WTC11 (cell line): ENCODE data around the gene PTPRN2. TPM values are rescaled to one million over a fixed set of nuclear protein-coding genes. Genes with fewer than 3 reads are reported as not detected.

ENCODE experiments used
- ATAC-seq: fragments of 200-7000 bp; cut with Tn5 transposase; 2 replicates; pipeline ENCODE4 v1.10.0; 2021; ENCODE audit warnings: mild to moderate bottlenecking, moderate library complexity
- CTCF ChIA-PET: fragments of 300-600 bp; sonication (Branson Sonifier 250); formaldehyde crosslinking; loops from one replicate; lab custom pipeline; 2021; ENCODE audit warnings: antibody characterized with exemption; lab: Charles Lee
- POLR2A ChIA-PET: fragments of 350-600 bp; sonication (Branson Sonifier 250); formaldehyde crosslinking; loops from one replicate; lab custom pipeline; 2021; ENCODE audit warnings: antibody characterized with exemption; lab: Charles Lee
- DNase-seq: peaks from one replicate; pipeline ENCODE4 v3.0.0; 2021; ENCODE audit warnings: low spot score
- H3K27ac Mint-ChIP-seq: 2 replicates; pipeline ENCODE4 v1.8.0; 2021; ENCODE audit warnings: mixed read lengths
- H3K27me3 Mint-ChIP-seq: 2 replicates; pipeline ENCODE4 v1.8.0; 2021; ENCODE audit warnings: low read depth, mild to moderate bottlenecking, moderate library complexity, mixed read lengths
- H3K36me3 Mint-ChIP-seq: 2 replicates; pipeline ENCODE4 v1.8.0; 2021; ENCODE audit warnings: mixed read lengths
- H3K4me1 Mint-ChIP-seq: 2 replicates; pipeline ENCODE4 v1.8.0; 2022; ENCODE audit warnings: mixed read lengths
- H3K4me3 Mint-ChIP-seq: 2 replicates; pipeline ENCODE4 v1.8.0; 2021; ENCODE audit warnings: mild to moderate bottlenecking, moderate library complexity, mixed read lengths
- H3K9me3 Mint-ChIP-seq: 2 replicates; pipeline ENCODE4 v1.8.0; 2021; ENCODE audit warnings: mixed read lengths
- CREB1 ChIP-seq: sonication (generic); formaldehyde crosslinking; IDR thresholded peaks from 2 replicates; pipeline ENCODE4 v1.8.0; 2023; ENCODE audit warnings: mild to moderate bottlenecking, missing genetic modification reagents
- E2F1 ChIP-seq: sonication (generic); formaldehyde crosslinking; IDR thresholded peaks from 2 replicates; pipeline ENCODE4 v1.8.0; 2022; ENCODE audit warnings: mild to moderate bottlenecking, missing genetic modification reagents
- HMGA2 ChIP-seq: fragments of 250-450 bp; sonication (Bioruptor Pico); IDR thresholded peaks from 2 replicates; pipeline ENCODE4 v1.4.0; 2021; ENCODE audit warnings: mild to moderate bottlenecking, moderate library complexity
- JAZF1 ChIP-seq: fragments of 250-450 bp; sonication (Bioruptor Pico); IDR thresholded peaks from 2 replicates; pipeline ENCODE4 v1.9.0; 2021; ENCODE audit warnings: moderate library complexity, mild to moderate bottlenecking, inconsistent platforms
- NFE2L1 ChIP-seq: sonication (generic); formaldehyde crosslinking; IDR thresholded peaks from 2 replicates; pipeline ENCODE4 v1.8.1; 2023; ENCODE audit warnings: missing genetic modification reagents
- PRRX2 ChIP-seq: fragments of 250-450 bp; sonication (Bioruptor Pico); IDR thresholded peaks from 2 replicates; pipeline ENCODE4 v1.8.0; 2021; ENCODE audit warnings: mild to moderate bottlenecking
- RORB ChIP-seq: fragments of 250-450 bp; sonication (Bioruptor Pico); IDR thresholded peaks from 2 replicates; pipeline ENCODE4 v1.9.0; 2021; ENCODE audit warnings: mild to moderate bottlenecking
- SOX15 ChIP-seq: fragments of 250-450 bp; sonication (Bioruptor Pico); IDR thresholded peaks from 2 replicates; pipeline ENCODE4 v1.9.0; 2021; ENCODE audit warnings: mild to moderate bottlenecking
- ZNF263 ChIP-seq: sonication (generic); formaldehyde crosslinking; IDR thresholded peaks from 2 replicates; pipeline ENCODE4 v1.8.1; 2022; ENCODE audit warnings: low read depth, mild to moderate bottlenecking, moderate library complexity, missing genetic modification reagents
- ZNF396 ChIP-seq: fragments of 250-450 bp; sonication (Bioruptor Pico); IDR thresholded peaks from 2 replicates; pipeline ENCODE4 v1.8.0; 2021; ENCODE audit warnings: mild to moderate bottlenecking, moderate library complexity, borderline replicate concordance
- total RNA-seq: library from RNA; stranded (reverse); gene quantifications from 3 replicates; pipeline ENCODE4 v1.2.3, GENCODE V29; 2021
- TF ChIP-seq, protein P1 (sequence below): sonication (generic); formaldehyde crosslinking; IDR thresholded peaks from 2 replicates; pipeline ENCODE4 v1.8.0; 2023; ENCODE audit warnings: missing genetic modification reagents, mild to moderate bottlenecking, borderline replicate concordance
- TF ChIP-seq, protein P2 (sequence below): fragments of 250-450 bp; sonication (Bioruptor Pico); IDR thresholded peaks from 2 replicates; pipeline ENCODE4 v2.1.2; 2022; ENCODE audit warnings: mild to moderate bottlenecking, moderate library complexity
- TF ChIP-seq, protein P3 (sequence below): sonication (generic); formaldehyde crosslinking; IDR thresholded peaks from 2 replicates; pipeline ENCODE4 v1.8.1; 2023; ENCODE audit warnings: mild to moderate bottlenecking, missing genetic modification reagents, moderate library complexity
- TF ChIP-seq, protein P4 (sequence below): fragments of 250-450 bp; sonication (Bioruptor Pico); conservative IDR thresholded peaks from 2 replicates; pipeline ENCODE4 v1.9.0; 2021; ENCODE audit warnings: mild to moderate bottlenecking
- TF ChIP-seq, protein P5 (sequence below): sonication (generic); formaldehyde crosslinking; IDR thresholded peaks from 2 replicates; pipeline ENCODE4 v1.8.1; 2023; ENCODE audit warnings: mild to moderate bottlenecking, missing genetic modification reagents
- TF ChIP-seq, protein P6 (sequence below): sonication (generic); formaldehyde crosslinking; conservative IDR thresholded peaks from 2 replicates; pipeline ENCODE4 v1.8.1; 2023; ENCODE audit warnings: mild to moderate bottlenecking, low read depth, missing genetic modification reagents, moderate library complexity

Gene PTPRN2
- total RNA-seq, 1 experiment from 2014 or later: 4.7 TPM

DNA sequence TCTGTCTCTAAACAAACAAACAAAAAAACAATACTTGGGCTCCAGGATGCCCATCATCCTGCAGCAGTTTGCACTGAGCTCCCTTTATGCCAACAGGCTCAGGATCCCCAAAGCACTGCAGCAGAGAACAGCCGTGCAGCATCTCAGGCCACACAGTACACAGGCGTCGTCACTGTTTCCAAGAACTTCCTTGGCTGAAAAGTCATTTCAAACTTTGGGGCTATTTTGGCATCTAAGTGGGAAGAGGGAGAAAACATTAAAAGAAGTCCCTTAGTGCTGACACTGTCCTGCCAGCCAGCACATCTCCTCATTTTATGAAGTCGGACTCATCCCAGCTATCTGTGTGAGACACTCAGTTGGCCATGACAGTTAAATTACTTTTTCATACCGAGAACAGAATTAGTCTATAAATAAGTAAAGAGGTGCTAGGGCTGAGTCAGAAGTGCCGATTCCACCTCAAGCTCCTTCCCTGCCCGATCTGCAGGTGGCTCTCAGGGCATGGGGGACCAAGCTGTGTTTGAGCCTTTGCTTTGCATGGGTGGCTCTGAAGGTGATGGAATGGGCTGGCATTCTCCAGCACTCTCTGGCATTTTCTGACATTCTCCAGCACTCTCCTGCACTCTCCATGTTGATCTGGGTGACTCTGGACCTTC is 68.5 kb downstream of the PTPRN2 start (continued):
- TF ChIP-seq, protein P1, sequence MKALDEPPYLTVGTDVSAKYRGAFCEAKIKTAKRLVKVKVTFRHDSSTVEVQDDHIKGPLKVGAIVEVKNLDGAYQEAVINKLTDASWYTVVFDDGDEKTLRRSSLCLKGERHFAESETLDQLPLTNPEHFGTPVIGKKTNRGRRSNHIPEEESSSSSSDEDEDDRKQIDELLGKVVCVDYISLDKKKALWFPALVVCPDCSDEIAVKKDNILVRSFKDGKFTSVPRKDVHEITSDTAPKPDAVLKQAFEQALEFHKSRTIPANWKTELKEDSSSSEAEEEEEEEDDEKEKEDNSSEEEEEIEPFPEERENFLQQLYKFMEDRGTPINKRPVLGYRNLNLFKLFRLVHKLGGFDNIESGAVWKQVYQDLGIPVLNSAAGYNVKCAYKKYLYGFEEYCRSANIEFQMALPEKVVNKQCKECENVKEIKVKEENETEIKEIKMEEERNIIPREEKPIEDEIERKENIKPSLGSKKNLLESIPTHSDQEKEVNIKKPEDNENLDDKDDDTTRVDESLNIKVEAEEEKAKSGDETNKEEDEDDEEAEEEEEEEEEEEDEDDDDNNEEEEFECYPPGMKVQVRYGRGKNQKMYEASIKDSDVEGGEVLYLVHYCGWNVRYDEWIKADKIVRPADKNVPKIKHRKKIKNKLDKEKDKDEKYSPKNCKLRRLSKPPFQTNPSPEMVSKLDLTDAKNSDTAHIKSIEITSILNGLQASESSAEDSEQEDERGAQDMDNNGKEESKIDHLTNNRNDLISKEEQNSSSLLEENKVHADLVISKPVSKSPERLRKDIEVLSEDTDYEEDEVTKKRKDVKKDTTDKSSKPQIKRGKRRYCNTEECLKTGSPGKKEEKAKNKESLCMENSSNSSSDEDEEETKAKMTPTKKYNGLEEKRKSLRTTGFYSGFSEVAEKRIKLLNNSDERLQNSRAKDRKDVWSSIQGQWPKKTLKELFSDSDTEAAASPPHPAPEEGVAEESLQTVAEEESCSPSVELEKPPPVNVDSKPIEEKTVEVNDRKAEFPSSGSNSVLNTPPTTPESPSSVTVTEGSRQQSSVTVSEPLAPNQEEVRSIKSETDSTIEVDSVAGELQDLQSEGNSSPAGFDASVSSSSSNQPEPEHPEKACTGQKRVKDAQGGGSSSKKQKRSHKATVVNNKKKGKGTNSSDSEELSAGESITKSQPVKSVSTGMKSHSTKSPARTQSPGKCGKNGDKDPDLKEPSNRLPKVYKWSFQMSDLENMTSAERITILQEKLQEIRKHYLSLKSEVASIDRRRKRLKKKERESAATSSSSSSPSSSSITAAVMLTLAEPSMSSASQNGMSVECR (CRISPR knock-in tag): no peak
- TF ChIP-seq CREB1 (no peak), SOX15 (no peak), ZNF396 (CRISPR knock-in tag) (no peak), PRRX2 (CRISPR knock-in tag) (no peak), HMGA2 (CRISPR knock-in tag) (no peak)
- TF ChIP-seq, protein P2, sequence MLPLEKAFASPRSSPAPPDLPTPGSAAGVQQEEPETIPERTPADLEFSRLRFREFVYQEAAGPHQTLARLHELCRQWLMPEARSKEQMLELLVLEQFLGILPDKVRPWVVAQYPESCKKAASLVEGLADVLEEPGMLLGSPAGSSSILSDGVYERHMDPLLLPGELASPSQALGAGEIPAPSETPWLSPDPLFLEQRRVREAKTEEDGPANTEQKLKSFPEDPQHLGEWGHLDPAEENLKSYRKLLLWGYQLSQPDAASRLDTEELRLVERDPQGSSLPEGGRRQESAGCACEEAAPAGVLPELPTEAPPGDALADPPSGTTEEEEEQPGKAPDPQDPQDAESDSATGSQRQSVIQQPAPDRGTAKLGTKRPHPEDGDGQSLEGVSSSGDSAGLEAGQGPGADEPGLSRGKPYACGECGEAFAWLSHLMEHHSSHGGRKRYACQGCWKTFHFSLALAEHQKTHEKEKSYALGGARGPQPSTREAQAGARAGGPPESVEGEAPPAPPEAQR (CRISPR knock-in tag): no peak
- TF ChIP-seq, protein P3, sequence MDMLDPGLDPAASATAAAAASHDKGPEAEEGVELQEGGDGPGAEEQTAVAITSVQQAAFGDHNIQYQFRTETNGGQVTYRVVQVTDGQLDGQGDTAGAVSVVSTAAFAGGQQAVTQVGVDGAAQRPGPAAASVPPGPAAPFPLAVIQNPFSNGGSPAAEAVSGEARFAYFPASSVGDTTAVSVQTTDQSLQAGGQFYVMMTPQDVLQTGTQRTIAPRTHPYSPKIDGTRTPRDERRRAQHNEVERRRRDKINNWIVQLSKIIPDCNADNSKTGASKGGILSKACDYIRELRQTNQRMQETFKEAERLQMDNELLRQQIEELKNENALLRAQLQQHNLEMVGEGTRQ (CRISPR knock-in tag): no peak
- TF ChIP-seq, protein P4, sequence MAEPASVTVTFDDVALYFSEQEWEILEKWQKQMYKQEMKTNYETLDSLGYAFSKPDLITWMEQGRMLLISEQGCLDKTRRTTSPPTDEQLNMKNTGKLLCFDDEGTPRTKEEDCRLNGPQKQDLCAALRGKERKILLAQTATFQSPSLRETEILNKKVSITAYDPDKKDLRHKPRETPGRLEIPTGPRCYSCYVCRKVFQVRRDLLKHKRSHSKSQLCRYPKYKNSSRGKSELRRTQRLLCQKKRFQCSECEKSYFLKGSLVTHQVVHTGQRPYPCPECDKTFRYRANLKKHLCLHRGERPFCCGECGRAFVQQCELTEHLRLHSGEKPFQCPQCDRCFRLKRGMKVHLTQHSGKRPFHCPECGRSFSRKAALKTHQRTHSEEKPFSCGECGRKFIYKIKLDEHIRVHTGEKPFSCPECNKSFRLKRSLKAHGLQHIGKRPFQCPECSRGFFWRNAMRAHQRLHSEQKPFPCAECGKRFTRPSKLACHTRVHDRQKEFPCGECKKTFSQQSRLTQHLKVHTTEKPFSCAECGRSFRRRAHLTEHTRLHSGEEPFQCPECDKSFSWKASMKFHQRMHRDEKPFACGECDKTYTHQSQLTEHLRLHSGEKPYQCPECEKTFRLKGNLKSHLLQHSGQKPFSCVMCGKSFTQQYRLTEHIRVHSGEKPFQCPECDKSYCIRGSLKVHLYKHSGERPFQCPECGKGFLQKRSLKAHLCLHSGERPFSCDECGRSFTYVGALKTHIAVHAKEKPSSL (CRISPR knock-in tag): no peak

DNA sequence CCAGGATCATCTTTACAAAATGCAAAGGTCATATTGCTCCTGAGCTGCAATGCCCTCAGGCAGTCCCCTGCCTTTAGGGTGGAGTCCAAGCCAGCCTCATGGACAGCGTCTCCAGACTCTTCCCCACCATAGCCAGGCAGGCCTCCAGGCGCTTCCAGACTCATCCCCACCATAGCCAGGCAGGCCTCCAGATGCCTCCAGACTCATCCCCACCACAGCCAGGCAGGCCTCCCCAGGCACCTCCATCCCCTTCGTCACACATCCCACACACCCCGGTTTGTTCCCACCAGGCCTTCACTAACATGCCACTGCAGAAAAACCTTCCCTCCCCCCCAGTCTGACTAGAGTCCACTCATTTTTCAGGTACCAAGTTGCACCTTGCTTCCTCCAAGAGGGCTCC is 70.1 kb downstream of the PTPRN2 start:
- H3K36me3 Mint-ChIP-seq: peaks cover 8% of the 10 kb centered on the region
- H3K27ac Mint-ChIP-seq: no peak overlapping the region
- no peaks in the 10 kb centered on the region; the same call in 1 of the 2 replicates for H3K27me3 Mint-ChIP-seq
- ChIA-PET CTCF (interaction anchor here (1.0 kb wide), 1 partner anchor 22 kb away, joined by 3 read pairs; no protein-coding TSS in a partner anchor), POLR2A (no interaction called here)
- no peak overlapping the region for H3K4me3 Mint-ChIP-seq
- ATAC-seq (no peak), DNase-seq (no peak)
- H3K4me1 Mint-ChIP-seq: no peaks in the 10 kb centered on the region
- peaks cover 19% of the 10 kb centered on the region for H3K9me3 Mint-ChIP-seq
- TF ChIP-seq RORB: no peak
- TF ChIP-seq, protein P5, sequence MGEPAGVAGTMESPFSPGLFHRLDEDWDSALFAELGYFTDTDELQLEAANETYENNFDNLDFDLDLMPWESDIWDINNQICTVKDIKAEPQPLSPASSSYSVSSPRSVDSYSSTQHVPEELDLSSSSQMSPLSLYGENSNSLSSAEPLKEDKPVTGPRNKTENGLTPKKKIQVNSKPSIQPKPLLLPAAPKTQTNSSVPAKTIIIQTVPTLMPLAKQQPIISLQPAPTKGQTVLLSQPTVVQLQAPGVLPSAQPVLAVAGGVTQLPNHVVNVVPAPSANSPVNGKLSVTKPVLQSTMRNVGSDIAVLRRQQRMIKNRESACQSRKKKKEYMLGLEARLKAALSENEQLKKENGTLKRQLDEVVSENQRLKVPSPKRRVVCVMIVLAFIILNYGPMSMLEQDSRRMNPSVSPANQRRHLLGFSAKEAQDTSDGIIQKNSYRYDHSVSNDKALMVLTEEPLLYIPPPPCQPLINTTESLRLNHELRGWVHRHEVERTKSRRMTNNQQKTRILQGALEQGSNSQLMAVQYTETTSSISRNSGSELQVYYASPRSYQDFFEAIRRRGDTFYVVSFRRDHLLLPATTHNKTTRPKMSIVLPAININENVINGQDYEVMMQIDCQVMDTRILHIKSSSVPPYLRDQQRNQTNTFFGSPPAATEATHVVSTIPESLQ (CRISPR knock-in tag): no peak
- TF ChIP-seq SOX15: no peak
- no peak for TF ChIP-seq E2F1
- no peak for TF ChIP-seq NFE2L1
- TF ChIP-seq JAZF1 (CRISPR knock-in tag): no peak
- TF ChIP-seq, protein P6, sequence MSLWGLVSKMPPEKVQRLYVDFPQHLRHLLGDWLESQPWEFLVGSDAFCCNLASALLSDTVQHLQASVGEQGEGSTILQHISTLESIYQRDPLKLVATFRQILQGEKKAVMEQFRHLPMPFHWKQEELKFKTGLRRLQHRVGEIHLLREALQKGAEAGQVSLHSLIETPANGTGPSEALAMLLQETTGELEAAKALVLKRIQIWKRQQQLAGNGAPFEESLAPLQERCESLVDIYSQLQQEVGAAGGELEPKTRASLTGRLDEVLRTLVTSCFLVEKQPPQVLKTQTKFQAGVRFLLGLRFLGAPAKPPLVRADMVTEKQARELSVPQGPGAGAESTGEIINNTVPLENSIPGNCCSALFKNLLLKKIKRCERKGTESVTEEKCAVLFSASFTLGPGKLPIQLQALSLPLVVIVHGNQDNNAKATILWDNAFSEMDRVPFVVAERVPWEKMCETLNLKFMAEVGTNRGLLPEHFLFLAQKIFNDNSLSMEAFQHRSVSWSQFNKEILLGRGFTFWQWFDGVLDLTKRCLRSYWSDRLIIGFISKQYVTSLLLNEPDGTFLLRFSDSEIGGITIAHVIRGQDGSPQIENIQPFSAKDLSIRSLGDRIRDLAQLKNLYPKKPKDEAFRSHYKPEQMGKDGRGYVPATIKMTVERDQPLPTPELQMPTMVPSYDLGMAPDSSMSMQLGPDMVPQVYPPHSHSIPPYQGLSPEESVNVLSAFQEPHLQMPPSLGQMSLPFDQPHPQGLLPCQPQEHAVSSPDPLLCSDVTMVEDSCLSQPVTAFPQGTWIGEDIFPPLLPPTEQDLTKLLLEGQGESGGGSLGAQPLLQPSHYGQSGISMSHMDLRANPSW (CRISPR knock-in tag): no peak
- no peak for TF ChIP-seq ZNF263 (CRISPR knock-in tag)
